ENCODE results near the gene LRRD1.
"Not testable (repeated sequence)": the region's sequence is repeated elsewhere in the genome, so short reads cannot be mapped to it uniquely, and the experiment has no call there.

The LRRD1 gene

DNA sequence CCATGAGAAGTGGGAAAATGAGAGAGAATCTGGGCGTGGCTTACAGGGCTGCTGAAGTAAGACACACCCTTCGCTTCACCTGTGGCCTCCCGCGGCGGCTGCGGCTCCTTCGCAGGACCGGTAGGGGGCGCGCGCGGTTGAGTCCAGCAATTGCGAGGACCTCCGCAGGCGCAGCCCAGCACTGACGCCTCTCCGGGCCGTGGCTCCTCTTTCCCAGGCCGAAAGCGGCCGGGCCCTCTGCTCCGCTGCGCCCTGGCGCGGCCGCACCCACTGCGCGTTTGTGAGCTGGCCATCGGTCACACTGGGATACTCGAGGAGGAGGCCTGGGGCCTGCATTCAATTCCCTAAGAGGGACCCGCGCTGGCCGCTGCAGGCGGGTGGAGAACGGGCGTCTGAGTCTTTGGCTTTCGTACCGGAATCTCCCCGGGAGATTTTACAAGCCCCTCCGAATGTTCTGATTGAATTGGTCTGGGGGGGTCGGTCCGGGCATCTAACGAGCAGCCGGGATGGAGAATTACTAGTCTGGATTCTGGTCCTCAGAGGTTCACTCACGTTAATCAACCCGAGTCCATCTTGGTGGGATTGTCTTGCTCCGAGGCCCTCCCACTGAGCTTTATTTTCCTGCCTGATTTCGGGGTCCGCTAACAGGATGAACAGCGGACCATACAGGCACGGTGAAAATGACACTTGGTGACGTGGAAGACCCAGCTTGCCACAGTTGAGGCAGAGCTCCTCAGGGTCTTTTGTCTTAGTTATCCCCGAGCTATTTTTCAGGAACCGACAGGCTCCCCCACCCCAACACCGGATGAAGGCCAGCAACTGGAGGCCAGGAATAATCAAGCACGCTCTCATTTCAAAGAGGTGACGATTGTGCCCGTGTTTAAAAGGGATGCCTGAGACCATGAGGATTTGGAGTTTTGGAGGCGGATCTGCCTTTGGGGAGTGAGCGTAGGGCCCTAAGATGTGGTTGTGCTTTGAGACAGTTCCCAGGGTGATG is at the start of gene LRRD1:
TSS of gene LRRD1 (minus strand) at position 215 of the 997 bp plus-strand sequence. CDS start 13,940 bp downstream, outside the sequence.
- no peak for FAIRE-seq

DNA sequence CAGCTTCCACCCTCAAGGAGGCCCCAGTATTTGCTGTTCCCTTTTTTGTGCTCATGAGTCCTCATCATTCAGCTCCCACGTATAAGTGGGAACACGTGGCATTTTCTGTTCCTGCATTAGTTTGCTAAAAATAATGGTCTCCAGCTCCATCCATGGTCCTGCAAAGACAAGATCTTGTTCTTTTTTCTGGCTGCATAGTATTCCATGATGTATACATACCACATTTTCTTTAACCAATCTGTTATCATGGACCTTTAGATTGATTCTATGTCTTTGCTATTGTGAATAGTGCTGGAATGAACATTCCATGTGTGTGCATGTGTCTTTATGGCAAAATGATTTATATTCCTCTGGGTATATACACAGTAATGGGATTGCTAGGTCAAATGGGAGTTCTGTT is 49.8 kb upstream of the LRRD1 start:
- FAIRE-seq = no peak

DNA sequence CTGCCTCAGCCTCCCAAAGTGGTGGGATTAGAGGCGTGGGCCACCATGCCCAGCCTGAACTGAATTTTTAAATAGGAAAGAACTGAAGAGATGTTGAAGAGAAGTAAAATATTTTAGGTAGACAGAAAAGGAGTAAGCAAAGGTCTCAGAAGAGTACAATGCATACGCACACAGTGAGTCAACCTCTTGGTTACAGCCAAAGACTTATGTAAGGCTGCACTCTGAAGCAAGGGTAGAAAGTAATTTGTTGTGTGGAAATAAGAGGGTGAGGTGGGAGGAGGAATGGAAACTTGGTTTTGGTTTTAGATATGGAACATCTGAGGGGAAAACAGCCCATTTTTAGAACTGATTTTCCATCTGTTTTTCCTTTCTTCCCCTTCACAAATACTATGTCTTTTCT is 49.2 kb upstream of the LRRD1 start:
- FAIRE-seq = no peak

DNA sequence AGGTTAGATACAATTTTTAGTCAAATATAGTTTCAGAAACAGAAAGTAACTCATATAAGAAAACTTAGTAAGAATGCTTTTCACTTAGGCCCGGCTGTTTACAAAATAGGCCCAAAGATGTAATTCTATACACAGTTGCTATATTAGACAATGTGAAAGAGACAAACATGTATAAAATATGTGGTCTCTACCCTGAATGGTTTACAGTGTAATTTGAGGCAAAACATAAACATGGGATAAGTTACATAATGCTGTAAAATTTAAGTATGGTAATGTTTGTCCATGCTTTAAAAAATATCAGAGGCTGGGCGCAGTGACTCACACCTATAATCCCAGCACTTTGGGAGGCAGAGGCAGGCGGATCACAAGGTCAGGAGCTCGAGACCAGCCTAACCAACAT is 48.0 kb upstream of the LRRD1 start:
- no peak for FAIRE-seq

DNA sequence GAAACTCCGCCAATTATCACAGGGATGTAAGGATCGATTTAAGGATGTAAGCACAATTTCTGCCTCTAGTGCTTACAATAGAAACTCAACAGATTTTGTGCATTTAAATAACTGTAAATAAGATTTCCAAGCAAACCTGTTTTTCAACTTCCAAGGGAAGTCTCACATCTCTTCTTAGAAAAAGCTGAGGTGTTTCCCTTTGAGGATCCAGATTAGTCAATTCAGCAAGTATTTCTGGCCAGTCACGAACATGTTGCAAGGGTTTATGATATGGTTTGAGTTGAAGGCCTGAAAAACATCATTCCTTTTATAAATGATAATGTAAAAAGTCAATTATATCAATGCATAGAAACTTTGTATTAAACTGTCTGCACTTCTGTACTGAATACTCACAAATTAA is 42.8 kb upstream of the LRRD1 start:
- FAIRE-seq = no peak

DNA sequence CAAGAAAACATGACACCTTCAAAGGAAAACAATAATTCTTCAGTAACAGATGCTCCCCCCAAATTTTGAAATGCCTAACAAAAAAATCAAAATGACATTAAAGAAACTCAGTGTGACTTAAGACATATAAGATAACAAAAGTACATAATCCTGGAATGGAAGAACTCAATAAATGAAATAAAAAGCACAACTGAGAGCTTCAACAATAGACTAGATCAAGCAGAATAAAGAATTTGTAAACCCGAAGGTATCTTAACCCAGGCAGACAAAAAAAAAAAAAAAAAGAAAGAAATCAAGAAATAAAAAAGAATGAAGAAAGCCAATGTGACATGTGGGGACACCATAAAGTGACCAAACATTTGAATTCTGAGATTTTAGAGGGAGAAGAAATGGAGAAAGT is 27.7 kb upstream of the LRRD1 start:
- peak; percentile 35 for FAIRE-seq

DNA sequence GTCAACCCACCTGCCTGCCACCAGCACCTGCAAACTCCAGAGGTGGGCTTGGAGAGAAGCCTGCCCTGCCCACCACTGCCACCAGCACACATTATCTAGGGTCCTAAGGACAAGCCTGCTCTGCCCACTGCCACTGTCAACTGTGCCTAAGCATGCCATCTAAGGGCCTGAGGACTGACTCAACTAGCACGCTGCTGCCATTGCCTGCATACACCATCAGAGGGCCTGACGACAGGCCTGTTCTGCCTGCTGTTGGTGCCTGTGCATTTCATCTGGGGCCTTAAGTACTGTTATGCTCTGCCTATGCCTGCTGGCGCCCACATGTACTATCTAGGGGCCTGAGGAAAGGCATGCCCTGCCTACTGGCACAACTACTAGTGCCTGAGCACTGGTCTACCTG is 27.0 kb upstream of the LRRD1 start:
- no peak for FAIRE-seq

DNA sequence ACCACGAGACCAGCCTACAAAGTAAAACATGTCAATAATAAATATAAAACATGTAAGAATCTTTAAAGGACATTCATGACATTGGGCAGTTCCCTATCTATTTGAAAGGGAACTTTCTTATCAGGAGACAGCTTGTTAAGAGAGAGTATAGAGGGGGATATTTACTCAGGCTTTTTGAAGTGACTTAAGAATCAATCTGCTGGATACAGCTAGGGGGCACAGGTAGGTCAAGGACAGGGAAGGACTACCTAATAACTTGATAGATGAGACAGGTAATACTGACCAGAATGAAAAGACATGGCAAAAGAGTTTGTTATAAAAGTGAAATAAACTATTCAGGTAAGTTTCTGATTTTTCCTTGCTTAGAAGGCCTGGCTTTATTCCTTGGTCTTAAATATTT is 21.8 kb upstream of the LRRD1 start:
- peak; percentile 54 for FAIRE-seq

DNA sequence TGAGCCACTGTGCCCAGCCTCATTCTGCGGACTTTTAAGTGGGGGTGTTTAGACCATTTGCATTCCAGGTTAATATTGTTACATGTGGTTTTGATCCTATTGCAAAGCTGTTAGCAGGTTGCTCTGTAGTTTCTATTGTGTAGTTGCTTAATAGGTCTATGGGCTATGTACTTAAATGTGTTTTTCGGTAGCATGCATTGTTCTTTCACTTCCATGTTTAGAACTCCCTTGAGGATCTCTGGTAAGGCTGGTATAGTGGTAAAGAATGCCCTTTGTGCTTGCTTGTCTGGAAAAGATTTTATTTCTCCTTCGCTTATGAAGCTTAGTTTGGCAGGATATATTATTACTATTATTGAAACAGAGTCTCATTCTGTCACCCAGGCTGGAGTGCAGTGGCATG is 13.4 kb upstream of the LRRD1 start:
- no peak for FAIRE-seq

DNA sequence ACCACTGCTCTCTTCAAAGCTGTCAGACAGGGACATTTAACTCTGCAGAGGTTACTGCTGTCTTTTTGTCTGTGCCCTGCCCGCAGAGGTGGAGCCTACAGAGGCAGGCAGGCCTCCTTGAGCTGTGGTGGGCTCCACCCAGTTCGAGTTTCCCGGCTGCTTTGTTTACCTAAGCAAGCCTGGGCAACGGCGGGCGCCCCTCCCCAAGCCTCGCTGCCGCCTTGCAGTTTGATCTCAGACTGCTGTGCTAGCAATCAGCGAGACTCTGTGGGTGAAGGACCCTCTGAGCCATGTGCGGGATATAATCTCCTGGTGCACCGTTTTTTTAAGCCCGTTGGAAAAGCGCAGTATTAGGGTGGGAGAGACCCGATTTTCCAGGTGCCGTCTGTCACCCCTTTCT is 10.3 kb upstream of the LRRD1 start:
- not testable (repeated sequence) for FAIRE-seq

DNA sequence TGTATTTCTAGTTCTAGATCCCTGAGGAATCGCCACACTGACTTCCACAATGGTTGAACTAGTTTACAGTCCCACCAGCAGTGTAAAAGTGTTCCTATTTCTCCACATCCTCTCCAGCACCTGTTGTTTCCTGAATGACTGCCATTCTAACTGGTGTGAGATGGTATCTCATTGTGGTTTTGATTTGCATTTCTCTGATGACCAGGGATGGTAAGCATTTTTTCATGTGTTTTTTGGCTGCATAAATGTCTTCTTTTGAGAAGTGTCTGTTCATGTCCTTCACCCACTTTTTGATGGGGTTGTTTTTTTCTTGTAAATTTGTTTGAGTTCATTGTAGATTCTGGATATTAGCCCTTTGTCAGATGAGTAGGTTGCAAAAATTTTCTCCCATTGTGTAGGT is 5.4 kb upstream of the LRRD1 start:
- not testable (repeated sequence) for FAIRE-seq

DNA sequence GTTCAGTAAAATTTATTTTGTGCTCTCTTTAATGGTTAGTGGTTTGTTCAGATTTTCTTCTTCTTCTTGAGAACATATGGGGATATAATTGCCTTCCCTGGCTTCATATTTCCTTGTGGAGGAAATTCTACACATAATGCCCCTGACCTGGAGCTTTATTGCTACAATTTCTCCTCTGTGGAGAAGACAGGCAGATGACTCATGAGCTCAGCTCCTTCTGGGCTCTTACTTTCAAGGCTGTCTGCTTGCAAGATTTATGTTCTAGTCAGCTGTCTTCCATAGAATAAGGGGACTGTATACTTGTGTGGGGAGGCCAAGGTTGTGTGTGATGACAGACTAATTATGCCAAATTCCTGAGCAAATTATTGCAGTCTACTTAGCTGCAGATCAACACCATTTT is 1.6 kb downstream of the LRRD1 start:
- FAIRE-seq = no peak

DNA sequence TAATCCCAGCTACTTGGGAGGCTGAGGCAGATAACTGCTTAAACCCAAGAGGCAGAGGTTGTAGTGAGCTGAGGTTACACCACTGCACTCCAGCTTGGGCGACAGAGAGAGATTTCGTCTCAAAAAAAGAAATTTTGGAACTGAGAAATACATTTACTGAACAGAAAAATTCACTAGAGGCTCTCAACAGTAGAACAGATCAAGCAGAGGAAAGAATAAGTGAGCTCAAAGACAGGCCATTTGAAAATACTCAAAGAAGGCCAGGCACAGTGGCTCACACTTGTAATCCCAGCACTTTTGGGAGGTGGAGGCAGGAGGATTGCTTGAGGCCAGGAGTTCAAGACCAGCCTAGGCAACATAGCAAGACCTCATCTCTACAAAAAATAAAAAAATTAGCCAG is 9.4 kb downstream of the LRRD1 start:
- not testable (repeated sequence) for FAIRE-seq

DNA sequence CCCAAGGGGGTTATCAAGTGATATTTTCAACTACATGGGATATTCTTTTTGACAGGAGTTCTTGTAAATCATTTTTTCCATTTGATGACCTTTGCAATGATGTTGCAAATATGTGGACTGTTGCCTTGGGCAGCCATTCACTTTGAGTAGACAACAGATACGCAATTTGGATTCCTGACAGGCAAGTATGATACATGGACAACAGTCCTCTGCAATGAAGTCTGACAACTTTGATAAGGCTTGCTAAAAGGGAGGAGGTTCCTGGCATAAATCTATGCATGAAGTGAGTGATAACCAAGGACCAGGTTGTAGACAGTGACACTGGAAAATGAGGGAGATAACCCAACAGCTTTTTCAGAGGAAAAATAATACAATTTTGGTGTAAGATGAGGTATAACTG is 17.7 kb downstream of the LRRD1 start:
- FAIRE-seq = no peak

DNA sequence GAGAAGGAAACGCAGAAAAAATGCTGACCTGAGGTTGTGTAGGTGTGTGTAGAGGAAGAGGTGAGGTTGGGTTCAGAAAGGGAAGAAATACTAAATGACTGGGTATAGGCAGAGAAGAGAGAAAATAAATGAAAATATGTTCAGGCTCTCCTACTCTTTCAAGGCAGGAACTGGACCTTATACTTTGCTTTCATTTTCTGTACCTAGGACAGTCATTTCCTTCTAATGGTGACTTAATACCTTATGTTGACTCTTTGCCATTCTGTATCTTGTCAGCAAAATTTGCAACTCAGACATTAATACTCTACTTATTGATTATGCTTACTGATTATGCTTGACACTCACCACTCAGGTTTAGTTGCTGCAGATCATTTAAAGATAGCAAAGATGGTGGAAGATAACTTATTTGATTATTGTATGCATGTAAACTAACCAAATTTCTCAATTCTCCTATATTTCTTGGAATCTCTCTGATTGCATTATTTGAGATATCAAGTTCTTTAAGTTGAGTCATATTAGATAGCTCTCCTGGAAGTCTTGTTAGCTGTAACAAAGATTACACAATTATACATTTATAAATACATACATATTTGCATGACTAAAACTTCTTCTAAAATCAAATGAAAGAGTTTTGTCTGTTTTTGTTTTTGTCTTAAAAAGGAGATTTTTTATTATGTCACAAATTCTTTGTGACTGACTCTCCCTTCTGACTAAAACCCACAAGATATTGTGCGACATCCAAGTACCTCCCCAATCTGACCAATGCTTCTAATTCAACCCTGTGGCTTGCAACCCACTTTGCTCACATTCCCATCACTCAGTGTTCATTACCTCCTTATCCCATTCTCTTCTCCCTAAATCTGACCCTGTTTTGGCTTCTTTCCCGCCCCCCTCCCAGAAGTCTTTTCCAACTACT is 20.0 kb downstream of the LRRD1 start:
- FAIRE-seq = peak; percentile 14

DNA sequence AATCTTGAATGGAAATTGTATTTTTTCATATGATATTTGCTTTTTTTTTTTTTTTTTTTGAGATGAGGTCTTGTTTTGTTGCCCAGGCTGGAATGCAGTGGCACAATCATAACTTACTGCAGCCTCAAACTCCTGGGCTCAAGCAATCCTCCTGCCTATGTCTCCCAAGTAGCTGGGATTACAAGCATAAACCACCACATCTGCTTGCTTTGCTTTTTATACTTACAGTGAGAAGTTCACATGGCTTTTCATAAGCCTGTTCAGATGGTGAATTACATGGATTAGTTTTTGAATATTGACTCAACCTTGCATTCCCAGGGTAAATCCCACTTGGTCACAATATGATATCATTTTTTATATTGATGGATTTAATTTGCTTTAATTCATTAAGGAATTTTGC is 22.0 kb downstream of the LRRD1 start:
- no peak for FAIRE-seq

DNA sequence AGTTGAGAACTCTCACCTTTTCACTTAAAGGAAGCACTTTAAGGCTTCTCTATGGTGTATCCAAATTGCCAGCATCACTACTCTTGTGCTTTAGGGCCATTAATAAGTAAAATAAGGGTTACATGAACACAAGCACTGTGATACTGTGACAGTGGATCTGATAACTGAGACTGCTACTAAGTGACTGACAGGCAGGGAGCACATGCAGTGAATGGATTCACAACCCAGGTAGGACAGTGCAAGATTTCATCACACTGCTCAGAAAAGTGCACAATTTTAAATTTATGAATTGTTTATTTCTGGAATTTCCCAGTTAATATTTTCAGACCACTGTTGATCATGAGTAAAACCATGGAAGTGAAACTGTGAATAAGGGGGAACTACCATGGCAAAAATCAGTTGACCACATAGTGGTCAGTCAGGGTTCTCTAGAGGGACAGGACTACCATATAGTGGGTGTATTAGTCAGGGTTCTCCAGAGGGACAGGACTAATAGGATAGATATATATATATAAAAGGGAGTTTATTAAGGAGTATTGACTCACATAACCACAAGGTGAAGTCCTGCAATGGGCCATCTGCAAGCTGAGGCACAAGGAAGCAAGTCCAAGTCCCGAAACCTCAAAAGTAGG is 23.7 kb downstream of the LRRD1 start:
- no peak for FAIRE-seq

DNA sequence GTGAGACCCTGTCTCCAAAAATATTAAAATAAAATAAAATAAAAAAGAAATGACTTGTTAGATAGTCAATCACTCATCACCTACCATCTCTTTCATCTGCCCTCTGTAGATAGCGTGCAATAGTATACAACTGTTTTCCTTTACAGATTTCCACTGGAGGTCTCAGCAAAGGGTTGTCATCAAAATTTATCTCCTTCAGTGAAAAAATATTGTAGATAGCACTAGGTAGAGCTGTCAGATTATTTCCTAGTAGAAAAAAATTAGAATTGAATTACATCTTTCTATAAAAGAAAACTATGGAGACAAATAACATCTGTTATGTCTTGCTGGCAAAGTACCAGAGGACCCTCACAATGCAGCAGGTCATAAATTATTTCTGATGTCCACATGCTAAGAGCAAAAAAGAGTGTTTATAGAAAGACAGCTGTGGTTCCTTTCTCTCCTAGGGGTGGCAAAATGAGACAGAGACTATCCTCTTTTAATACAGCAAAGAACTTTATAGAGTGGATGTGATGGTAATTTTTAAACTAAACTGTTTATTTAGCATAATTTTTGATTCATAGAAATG is 28.4 kb downstream of the LRRD1 start:
- no peak for FAIRE-seq

DNA sequence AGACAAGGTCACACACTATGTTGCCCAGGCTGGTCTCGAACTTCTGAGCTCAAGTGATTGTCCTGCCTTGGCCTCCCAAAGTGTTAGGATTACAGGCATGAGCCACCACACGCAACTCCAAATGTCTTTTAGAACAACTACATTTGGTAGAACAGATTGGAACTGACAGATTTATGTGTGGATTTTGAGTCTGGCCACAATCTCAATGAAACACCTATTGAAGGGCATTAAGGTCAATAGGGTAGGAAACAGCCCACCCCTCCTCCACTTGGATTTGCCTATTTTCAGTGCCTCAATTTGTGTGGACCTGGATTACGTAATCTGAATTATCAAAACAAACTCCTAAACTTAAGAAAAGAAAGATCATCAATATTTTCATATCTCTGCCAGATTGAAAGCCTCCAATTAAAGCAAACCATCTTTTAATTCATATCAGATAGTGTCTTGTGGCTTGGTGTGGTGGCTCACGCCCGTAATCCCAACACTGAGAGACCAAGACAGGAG is 29.2 kb downstream of the LRRD1 start:
- FAIRE-seq = no peak

DNA sequence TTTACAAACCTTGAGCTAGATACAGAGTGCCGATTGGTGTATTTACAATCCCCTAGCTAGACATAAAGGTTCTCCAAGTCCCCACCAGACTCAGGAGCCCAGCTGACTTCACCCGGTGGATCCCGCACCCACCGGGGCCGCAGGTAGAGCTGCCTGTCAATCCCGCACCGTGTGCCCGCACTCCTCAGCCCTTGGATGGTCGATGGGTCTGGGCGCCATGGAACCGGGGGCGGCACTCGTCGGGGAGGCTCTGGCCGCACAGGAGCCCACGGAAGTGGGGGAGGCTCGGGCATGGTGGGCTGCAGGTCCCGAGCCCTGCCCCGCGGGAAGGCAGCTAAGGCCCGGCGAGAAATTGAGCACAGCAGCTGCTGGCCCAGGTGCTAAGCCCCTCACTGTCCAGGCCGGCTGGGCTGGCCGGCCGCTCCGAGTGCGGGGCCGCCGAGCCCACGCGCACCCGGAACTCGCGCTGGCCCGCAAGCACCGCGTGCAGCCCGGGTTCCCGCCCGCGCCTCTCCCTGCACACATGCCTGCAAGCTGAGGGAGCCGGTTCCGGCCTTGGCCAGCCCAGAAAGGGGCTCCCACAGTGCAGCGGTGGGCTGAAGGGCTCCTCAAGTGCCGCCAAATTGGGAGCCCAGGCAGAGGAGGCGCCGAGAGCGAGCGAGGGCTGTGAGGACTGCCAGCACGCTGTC is 35.6 kb downstream of the LRRD1 start:
- not testable (repeated sequence) for FAIRE-seq

DNA sequence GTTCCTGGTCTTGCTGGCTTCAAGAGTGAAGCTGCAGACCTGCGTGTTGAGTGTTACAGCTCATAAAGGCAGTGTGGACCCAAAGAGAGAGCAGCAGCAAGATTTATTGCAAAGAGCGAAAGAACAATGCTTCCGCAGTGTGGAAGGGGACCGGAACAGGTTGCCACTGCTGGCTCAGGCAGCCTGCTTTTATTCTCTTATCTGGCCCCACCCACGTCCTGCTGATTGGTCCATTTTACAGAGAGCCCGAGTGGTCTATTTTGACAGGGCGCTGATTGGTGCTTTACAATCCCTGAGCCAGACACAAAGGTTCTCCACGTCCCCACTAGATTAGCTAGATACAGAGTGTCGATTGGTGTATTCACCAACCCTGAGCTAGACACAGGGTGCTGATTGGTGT is 36.2 kb downstream of the LRRD1 start:
- FAIRE-seq = not testable (repeated sequence)

DNA sequence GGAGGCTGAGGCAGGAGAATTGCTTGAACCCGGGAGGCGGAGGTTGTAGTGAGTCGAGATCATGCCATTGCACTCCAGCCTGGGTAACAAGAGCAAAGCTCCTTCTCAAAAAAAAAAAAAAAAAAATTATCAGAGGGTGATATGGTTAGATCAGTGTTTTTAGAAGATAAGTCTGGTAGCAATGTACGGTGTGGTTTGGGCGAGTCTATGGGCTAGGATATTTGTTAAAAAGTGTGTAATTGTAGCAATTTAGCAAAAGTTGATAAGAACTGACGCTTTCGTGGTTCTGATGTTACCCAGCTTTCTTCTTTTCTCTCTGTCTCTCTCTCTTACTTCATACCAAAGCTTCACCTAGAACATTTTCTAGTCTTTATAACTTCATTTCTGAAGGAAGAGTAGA is 37.8 kb downstream of the LRRD1 start:
- no peak for FAIRE-seq
